Fibroblast of villous mesenchyme (primary cell): ENCODE measurements around the gene MAN1A2. TPM values are rescaled to one million over a fixed set of nuclear protein-coding genes. Genes with fewer than 3 reads are reported as not detected.

Experiments
- DNase-seq: peaks from one replicate; pipeline ENCODE4 v3.0.0-alpha.2; 2010; ENCODE audit warnings: low read depth
- H3K4me3 ChIP-seq: 2 replicates; pipeline ENCODE4 v1.5.1; 2011; ENCODE audit warnings: low read depth, mild to moderate bottlenecking, low read length
- total RNA-seq: library from RNA; depleted of rRNA; stranded (reverse); fragments of >200 nt; gene quantifications from 2 replicates; pipeline ENCODE4 v1.2.3, GENCODE V29; 2012
- TF ChIP-seq, protein P1 (sequence below): IDR thresholded peaks from 2 replicates; pipeline ENCODE4 v1.5.1; 2012; ENCODE audit warnings: low read depth, mild to moderate bottlenecking, low read length; ENCODE audit not compliant: insufficient read depth

The MAN1A2 gene
- total RNA-seq, 1 donor = 78.2 TPM

DNA sequence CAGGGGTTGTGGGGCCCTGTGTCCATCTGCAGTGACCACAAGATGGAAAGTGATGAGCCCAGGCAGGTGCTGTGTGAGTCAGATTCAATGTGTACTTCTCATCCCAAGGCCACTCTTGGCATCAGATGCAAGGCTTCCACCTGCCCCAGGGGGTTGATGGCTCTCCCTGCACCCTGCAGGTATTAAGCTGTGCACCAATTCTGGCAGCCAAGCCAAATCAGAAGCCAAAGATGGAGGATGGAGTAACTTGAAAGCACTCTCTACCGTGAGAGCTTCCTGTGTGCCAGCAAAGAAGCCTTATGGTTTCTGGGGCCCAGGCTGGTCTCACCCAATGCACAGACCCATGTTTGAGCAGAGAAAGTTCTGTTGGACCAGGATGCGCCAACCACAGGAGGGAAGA lies 194.3 kb downstream of the MAN1A2 start:
- TF ChIP-seq, protein P1, sequence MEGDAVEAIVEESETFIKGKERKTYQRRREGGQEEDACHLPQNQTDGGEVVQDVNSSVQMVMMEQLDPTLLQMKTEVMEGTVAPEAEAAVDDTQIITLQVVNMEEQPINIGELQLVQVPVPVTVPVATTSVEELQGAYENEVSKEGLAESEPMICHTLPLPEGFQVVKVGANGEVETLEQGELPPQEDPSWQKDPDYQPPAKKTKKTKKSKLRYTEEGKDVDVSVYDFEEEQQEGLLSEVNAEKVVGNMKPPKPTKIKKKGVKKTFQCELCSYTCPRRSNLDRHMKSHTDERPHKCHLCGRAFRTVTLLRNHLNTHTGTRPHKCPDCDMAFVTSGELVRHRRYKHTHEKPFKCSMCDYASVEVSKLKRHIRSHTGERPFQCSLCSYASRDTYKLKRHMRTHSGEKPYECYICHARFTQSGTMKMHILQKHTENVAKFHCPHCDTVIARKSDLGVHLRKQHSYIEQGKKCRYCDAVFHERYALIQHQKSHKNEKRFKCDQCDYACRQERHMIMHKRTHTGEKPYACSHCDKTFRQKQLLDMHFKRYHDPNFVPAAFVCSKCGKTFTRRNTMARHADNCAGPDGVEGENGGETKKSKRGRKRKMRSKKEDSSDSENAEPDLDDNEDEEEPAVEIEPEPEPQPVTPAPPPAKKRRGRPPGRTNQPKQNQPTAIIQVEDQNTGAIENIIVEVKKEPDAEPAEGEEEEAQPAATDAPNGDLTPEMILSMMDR = no peak
- H3K4me3 ChIP-seq = no peak overlapping the region
- DNase-seq = no peak

DNA sequence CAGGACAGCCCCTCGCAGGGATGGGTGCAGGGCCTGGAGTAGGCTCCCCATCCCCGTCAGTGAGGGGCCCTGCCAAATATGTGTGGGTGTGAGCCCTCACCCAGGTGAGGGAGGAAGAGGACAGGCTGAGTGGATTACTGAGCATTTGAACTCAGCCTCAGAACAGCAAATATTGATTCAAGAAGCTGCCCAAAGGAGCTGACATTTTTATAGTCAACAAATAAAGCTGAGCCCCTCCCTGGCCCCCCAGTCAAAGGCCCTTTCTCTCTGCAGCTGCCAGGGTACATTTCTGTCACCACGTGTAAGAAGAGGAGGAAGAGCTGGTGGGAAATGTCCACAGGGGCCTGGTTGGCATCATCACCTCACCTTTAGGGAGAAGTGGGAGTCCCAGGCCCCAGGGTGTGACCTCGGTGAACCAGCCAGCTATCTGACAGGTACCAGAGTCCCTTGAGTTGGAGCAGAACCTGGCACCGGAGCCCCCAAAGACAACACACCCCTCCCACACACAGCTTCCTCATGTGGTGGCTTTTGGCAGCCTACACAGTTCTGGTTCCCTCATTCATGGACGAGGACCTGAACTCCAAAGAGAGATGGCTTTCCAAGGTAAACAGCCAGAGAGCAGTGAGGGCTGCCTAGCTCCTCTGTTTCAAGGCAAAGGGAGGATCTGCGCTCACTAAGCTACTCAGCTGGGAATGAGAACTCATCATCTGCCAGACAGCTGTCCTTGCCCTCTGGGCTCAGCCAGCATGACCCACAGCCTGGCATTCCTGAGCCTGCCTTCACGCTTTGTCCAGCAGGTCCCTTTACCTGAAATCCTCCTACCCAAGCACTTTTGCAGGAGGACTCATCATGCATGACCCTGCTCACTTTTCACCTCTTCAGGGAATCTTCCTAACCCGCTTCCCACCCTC lies 195.6 kb downstream of the MAN1A2 start:
- TF ChIP-seq, protein P1 = no peak
- no peak overlapping the region for H3K4me3 ChIP-seq

DNA sequence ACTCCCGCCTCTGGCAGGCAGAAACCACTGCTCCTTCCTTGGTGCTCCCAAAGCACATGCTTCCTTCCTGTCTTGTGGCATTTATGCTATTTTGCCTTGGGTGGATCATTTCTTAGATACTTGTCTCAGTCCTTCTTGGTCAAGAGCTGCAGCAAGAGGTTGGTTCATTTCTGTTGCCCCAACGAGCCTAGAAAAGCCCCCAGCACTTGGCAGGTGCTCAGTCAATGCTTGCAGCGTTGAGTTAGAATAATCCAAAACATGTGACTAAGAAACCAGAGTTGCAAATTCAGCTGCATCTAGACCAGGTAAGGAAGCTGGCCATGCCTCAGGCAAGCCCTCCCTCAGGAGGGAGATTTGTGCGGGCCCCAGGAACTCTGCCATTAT lies 196.2 kb downstream of the MAN1A2 start:
- DNase-seq = no peak
- no peak overlapping the region for H3K4me3 ChIP-seq
- TF ChIP-seq, protein P1 = no peak

More for the DNA sequence above, 195.6 kb downstream of the MAN1A2 start:
- no peak for DNase-seq

DNA sequence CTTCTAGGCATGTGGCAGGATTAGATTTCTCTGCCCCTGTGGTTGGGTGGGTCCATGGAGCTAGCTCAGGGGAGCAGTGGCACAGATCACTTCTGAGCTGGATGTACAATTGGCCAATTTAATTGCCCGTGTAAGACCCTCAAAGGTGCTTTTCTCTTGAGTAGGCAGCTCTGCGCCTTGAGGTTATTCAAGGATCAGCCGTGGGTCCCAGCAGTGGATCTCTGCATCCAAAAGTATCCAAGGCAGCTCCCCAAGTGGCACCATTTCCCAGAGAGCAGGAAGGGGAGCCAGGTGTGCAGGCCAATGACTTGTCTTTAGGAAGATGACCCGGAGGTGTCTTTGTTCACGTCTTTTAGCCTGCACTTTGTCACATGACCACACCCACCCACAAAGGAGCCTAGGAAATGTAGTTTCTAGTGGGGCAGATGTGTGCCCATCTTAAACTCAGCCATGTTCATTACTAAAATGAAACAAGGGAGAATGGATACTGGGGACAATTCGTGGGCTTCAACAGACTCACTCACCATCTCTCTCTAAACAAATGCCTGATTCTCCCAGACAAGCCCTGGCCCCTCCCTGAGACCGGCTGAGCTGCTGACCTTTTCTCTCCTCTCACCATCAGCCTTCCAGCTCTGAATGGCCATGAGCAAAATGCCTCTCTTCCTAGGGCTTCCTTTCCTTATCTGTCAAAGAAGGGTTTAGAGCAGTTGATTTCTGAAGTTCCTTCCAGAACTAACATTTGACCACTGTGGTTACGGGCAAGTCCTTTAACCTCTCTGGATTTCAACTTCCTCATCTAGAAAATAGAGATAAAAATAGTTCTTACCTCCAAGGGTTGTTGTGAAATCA lies 197.2 kb downstream of the MAN1A2 start:
- DNase-seq = no peak
- TF ChIP-seq, protein P1 = no peak
- no peak overlapping the region for H3K4me3 ChIP-seq

DNA sequence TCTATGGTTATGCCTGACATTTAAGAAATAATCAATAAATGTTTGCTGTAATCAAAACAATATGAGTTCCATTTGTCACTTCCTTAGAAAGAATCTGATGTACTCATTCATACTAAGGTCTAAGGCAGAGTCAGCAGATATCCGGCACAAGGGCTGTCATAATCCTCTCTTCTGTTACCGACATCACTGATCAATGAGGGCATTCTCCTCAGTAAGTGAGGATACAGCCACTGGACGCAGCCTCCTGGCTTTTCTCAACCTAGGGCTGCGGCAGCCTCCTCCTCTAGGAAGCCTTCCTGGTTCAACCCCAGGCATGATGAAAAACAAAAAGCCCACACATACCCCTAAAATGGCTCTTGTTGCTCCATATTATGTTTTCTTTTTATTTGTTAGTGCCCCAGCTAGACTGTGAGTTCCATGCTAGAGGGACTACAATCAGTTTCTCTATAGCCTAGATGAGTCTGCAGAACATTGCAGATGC lies 197.9 kb downstream of the MAN1A2 start:
- TF ChIP-seq, protein P1 = no peak
- no peak for DNase-seq
- no peak overlapping the region for H3K4me3 ChIP-seq

DNA sequence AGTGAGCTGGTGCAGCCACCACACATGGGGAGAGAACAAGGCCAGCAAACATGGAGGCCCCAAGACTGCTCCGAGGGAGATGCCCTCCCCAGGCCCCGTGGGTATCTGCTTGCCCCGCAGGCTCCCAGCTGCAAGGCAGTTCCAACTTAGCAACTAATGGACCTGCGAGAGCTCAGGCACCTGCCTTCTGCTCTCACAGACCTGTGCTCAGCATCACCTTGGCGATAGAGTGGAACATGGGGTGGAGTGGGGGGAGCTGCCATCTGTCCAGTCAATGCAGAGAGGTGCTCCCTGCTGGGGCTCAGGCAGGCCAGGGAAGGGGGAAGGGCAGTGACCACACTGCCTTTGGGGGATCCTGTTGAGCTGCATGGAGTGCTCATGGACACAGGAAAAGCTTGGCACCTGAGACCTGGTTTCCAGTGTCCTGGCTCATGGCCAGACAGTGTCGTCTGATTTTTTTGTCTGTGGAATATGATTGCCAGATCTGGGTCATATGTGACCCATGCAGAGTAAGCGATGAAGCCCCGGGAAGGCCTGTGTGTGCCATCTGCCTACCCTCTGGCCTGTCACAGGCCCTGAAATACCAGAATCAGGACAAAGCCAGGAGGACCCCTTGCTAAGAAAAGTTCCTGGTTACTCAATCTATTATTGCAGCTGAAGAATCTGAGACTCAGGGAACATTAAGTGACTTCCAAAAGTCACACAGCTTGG lies 198.7 kb downstream of the MAN1A2 start:
- DNase-seq = no peak
- H3K4me3 ChIP-seq = no peak overlapping the region
- TF ChIP-seq, protein P1 = no peak
